ENCODE results near the gene FBXO17. TPM values are rescaled to one million over a fixed set of nuclear protein-coding genes. Genes with fewer than 3 reads are reported as not detected.

FBXO17 gene
- not detected for total RNA-seq

- no peak for ATAC-seq (replicated peaks in 1 of 2)
These were observed at the start of gene FBXO17 for GRCh38 chr19:38975214-38975860. Gene FBXO17 (minus strand): TSS chr19:38975742. CDS start chr19:38950319, 25,423 bp downstream.

DNA sequence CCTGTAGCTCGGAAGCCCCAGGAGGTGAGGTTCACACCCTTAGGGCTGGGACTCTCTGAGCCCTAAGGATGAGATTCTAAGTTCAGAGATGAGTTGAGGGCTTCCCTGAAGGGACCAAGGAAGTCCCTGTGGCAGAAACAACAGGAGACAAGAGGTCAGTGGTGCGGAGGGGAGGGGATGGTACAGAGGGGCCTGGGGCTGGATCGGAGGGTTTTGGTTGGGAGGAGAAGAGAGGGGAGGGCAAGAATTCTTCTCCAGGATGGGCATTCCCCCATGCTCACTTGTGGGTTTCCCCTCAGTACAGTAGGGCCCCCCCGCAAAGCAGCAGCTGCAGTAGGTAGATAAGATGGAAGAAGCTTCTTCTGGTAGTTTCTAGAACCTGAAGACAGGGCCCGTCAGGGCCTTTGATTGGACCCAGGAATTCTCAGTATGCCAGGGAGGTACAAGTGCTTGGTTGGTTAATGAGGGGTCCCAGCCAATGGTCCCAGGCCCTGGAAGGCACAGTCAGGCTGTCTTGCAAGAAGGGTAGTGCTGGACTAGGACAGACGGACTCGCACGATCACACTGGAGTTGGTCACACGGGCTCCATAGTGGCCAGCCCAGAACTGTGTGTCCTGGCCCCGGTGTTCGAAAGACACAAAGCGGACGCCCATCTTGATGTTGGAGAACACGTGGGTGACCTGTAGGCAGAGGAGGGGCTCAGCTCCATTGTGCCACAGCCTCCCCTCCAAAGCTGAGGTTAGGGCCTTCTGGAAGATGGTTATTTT lies 49.5 kb upstream of the FBXO17 start:
- H3K4me3 Mint-ChIP-seq: no peak overlapping the region
- ATAC-seq (replicated peaks in 1 of 2): no peak
- H3K4me1 Mint-ChIP-seq (ENCODE audit: low read depth): peaks cover under 1% of the 10 kb centered on the region
- H3K27ac Mint-ChIP-seq: no peak overlapping the region
- DNase-seq: no peak
- peaks cover 0 to 3% of the 10 kb centered on the region in 2 donors for H3K9me3 Mint-ChIP-seq
- H3K36me3 Mint-ChIP-seq (ENCODE audit: insufficient read depth in 2 of 2): peaks cover 0 to 1% of the 10 kb centered on the region in 2 donors
- peaks cover 13% of the 10 kb centered on the region for H3K27me3 Mint-ChIP-seq (ENCODE audit: low read depth)

More at GRCh38 chr19:38975214-38975860, at the start of gene FBXO17:
- H3K9me3 Mint-ChIP-seq: peaks cover under 1% of the 10 kb centered on the region in 2 donors
- peaks cover 41% of the 10 kb centered on the region for H3K27me3 Mint-ChIP-seq (ENCODE audit: low read depth)
- H3K27ac Mint-ChIP-seq: no peak within 1 kb of the TSS
- no peak for DNase-seq
- H3K4me3 Mint-ChIP-seq: peak within 1 kb of the TSS; percentile 73 to 81
- peaks cover 0 to under 1% of the 10 kb centered on the region in 2 donors for H3K36me3 Mint-ChIP-seq (ENCODE audit: insufficient read depth in 2 of 2)
- peaks cover 30% of the 10 kb centered on the region for H3K4me1 Mint-ChIP-seq (ENCODE audit: low read depth)

- DNase-seq: peak in 1 of 2 donors; percentile 14
- peak in 1 of 2 donors; percentile 96 for ATAC-seq (replicated peaks in 1 of 2)
- Mint-ChIP-seq H3K27me3 (ENCODE audit: low read depth) (peaks cover 26% of the 10 kb centered on the region), H3K36me3 (ENCODE audit: insufficient read depth in 2 of 2) (no peaks in the 10 kb centered on the region), H3K4me1 (ENCODE audit: low read depth) (no peaks in the 10 kb centered on the region), H3K4me3 (no peak overlapping the region), H3K27ac (no peak overlapping the region), H3K9me3 (no peaks in the 10 kb centered on the region)
These were observed 45.5 kb upstream of the FBXO17 start for GRCh38 chr19:39021063-39021462.

DNA sequence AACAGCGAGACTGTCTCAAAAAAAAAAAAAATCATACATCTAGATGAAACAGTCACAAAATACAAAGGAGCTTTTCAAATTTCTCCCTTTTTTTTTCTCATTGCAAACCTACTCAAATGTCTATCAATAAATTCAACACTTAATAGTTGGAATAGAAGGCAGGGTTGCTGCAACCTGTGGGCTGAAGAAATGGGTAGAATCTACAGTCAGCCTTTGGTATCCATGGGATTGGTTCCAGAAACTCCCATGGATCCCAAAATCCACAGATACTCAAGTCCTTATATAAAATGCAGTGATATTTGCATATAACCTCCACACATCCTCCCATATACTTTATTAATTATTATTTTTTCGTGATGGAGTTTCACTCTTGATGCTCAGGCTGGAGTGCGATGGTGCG lies 42.1 kb upstream of the FBXO17 start:
- H3K27ac Mint-ChIP-seq: no peak overlapping the region
- H3K4me1 Mint-ChIP-seq (ENCODE audit: low read depth): no peaks in the 10 kb centered on the region
- no peaks in the 10 kb centered on the region for H3K36me3 Mint-ChIP-seq (ENCODE audit: insufficient read depth in 2 of 2)
- H3K27me3 Mint-ChIP-seq (ENCODE audit: low read depth): peaks cover 21% of the 10 kb centered on the region
- DNase-seq: no peak
- no peak overlapping the region for H3K4me3 Mint-ChIP-seq
- ATAC-seq (replicated peaks in 1 of 2): no peak
- H3K9me3 Mint-ChIP-seq: no peaks in the 10 kb centered on the region

DNA sequence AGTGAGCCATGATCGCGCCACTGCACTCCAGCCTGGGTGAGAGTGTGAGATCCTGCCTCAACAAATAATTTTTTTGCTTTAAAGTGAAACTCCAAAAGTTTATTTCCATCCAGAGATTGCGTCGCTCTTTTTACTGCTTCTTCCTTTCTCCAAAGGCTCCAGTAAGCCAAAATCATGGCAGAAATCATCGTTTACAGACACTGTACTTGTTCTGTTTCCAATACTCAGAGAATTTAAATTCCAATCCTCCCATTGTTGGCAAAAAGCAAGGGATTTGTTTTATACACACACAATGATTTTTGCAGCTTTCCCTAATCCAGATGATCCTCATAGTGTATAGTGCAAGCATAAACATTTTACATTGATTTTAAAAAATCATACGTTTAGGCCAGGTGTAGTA lies 41.5 kb upstream of the FBXO17 start:
- H3K9me3 Mint-ChIP-seq: no peaks in the 10 kb centered on the region
- ATAC-seq (replicated peaks in 1 of 2) (no peak), DNase-seq (no peak)
- peaks cover 21% of the 10 kb centered on the region for H3K27me3 Mint-ChIP-seq (ENCODE audit: low read depth)
- H3K4me3 Mint-ChIP-seq: no peak overlapping the region
- no peak overlapping the region for H3K27ac Mint-ChIP-seq
- no peaks in the 10 kb centered on the region for H3K4me1 Mint-ChIP-seq (ENCODE audit: low read depth)
- H3K36me3 Mint-ChIP-seq (ENCODE audit: insufficient read depth in 2 of 2): no peaks in the 10 kb centered on the region

DNA sequence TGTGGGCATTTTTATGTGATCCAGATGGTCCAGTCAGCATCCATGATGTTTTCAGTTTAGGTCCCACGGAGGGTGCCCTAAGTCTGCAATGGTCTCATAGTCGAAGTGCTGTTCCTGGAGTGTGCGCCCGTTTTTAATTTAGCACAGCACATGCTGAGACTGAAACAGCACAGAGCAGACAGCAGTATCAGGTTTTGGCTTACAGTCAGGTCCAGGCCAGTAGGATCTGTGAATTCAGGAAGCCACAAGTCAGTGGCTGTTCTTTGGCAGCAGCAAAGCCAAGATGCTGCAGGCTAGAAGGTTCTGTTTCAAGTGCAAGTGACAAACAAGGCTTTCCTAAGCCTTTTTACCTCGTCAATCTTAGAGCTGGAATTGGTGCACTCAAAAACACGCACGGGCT lies 38.5 kb upstream of the FBXO17 start:
- Mint-ChIP-seq H3K27ac (no peak overlapping the region), H3K4me3 (no peak overlapping the region), H3K36me3 (ENCODE audit: insufficient read depth in 2 of 2) (no peaks in the 10 kb centered on the region)

DNA sequence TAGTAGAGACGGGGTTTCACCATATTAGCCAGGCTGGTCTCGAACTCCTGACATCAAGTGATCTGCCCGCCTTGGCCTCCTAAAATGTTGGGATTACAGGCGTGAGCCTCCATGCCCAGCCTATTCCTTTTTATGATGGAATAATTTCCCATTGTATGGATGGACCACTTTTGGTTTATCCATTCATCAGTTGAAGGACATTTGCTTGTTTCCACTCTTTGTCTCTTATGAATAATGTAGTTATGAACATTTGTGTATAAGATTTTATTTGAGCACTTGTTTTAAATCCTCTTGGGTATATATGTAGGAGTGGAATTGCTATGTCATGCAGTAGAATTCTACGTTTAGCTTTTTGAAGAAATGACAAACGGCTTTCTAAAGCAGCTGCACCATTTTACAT lies 33.5 kb upstream of the FBXO17 start:
- peaks cover 6% of the 10 kb centered on the region for H3K4me1 Mint-ChIP-seq (ENCODE audit: low read depth)
- no peaks in the 10 kb centered on the region for H3K36me3 Mint-ChIP-seq (ENCODE audit: insufficient read depth in 2 of 2)
- no peaks in the 10 kb centered on the region for H3K9me3 Mint-ChIP-seq
- ATAC-seq (replicated peaks in 1 of 2) (no peak), DNase-seq (no peak)
- H3K4me3 Mint-ChIP-seq: no peak overlapping the region
- H3K27ac Mint-ChIP-seq: no peak overlapping the region
- peaks cover 20% of the 10 kb centered on the region for H3K27me3 Mint-ChIP-seq (ENCODE audit: low read depth)

More for the DNA sequence above, 38.5 kb upstream of the FBXO17 start:
- Mint-ChIP-seq H3K27me3 (ENCODE audit: low read depth) (peaks cover 27% of the 10 kb centered on the region), H3K4me1 (ENCODE audit: low read depth) (no peaks in the 10 kb centered on the region), H3K9me3 (no peaks in the 10 kb centered on the region)
- ATAC-seq (replicated peaks in 1 of 2): no peak
- no peak for DNase-seq

GRCh38 chr19:39008137-39008536 lies 32.6 kb upstream of the FBXO17 start:
- no peak for DNase-seq

GRCh38 chr19:39007096-39007495 lies 31.6 kb upstream of the FBXO17 start:
- ATAC-seq (replicated peaks in 1 of 2) (no peak), DNase-seq (no peak)
- peaks cover 6% of the 10 kb centered on the region for H3K4me1 Mint-ChIP-seq (ENCODE audit: low read depth)
- no peak overlapping the region for H3K27ac Mint-ChIP-seq
- no peaks in the 10 kb centered on the region for H3K36me3 Mint-ChIP-seq (ENCODE audit: insufficient read depth in 2 of 2)
- peaks cover 20% of the 10 kb centered on the region for H3K27me3 Mint-ChIP-seq (ENCODE audit: low read depth)
- H3K9me3 Mint-ChIP-seq: no peaks in the 10 kb centered on the region
- H3K4me3 Mint-ChIP-seq: no peak overlapping the region

More at GRCh38 chr19:39008137-39008536, 32.6 kb upstream of the FBXO17 start:
- peaks cover 20% of the 10 kb centered on the region for H3K27me3 Mint-ChIP-seq (ENCODE audit: low read depth)
- no peak for ATAC-seq (replicated peaks in 1 of 2)
- H3K9me3 Mint-ChIP-seq: no peaks in the 10 kb centered on the region
- H3K4me1 Mint-ChIP-seq (ENCODE audit: low read depth): peaks cover 6% of the 10 kb centered on the region
- H3K4me3 Mint-ChIP-seq: no peak overlapping the region
- no peak overlapping the region for H3K27ac Mint-ChIP-seq
- no peaks in the 10 kb centered on the region for H3K36me3 Mint-ChIP-seq (ENCODE audit: insufficient read depth in 2 of 2)

DNA sequence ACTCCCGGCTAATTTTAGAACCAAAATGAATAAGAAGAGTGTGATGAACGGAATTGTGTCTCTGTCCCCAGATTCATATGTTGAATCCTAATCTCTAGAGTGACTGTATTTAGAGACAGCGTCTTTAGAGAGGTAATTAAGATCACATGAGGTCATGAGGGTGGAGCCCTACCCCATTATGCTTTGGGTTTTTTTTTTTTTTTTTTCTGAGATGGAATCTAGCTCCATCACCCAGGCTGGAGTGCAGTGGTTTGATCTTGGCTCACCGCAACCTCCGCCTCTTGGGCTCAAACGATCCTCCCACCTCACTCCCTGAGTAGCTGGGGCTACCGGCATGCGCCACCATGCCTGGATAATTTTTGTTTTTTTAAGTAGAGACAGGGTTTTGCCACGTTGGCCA lies 28.9 kb upstream of the FBXO17 start:
- Mint-ChIP-seq H3K4me1 (ENCODE audit: low read depth) (peaks cover 6% of the 10 kb centered on the region), H3K9me3 (no peaks in the 10 kb centered on the region), H3K27ac (no peak overlapping the region), H3K27me3 (ENCODE audit: low read depth) (peaks cover 17% of the 10 kb centered on the region), H3K4me3 (no peak overlapping the region), H3K36me3 (ENCODE audit: insufficient read depth in 2 of 2) (no peaks in the 10 kb centered on the region)
- no peak for DNase-seq
- ATAC-seq (replicated peaks in 1 of 2): no peak

GRCh38 chr19:39003796-39004195 lies 28.3 kb upstream of the FBXO17 start:
- peaks cover 6% of the 10 kb centered on the region for H3K4me1 Mint-ChIP-seq (ENCODE audit: low read depth)
- no peak overlapping the region for H3K27ac Mint-ChIP-seq
- no peak for ATAC-seq (replicated peaks in 1 of 2)
- no peak for DNase-seq
- no peaks in the 10 kb centered on the region for H3K9me3 Mint-ChIP-seq
- H3K4me3 Mint-ChIP-seq: no peak overlapping the region
- peaks cover 16% of the 10 kb centered on the region for H3K27me3 Mint-ChIP-seq (ENCODE audit: low read depth)
- H3K36me3 Mint-ChIP-seq (ENCODE audit: insufficient read depth in 2 of 2): no peaks in the 10 kb centered on the region

DNA sequence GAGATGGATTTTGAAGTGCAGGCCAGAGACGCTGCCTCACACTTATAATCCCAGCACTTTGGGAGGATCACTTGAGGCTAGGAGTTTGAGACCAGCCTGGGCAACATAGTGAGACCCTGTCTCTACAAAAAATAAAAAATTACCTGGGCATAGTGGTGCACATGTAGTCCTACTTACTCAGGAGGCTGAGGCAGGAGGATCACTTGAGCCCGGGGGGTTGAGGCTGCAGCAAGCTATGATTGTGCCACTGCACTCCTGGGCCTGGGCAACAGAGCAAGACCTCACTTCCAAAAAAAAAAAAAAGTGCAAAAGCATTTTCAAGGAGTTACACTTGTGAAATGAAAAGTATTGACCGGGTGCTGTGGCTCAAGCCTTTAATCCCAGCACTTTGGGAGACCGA lies 27.6 kb upstream of the FBXO17 start:
- Mint-ChIP-seq H3K36me3 (ENCODE audit: insufficient read depth in 2 of 2) (no peaks in the 10 kb centered on the region), H3K27ac (no peak overlapping the region), H3K4me3 (no peak overlapping the region), H3K4me1 (ENCODE audit: low read depth) (peaks cover 6% of the 10 kb centered on the region), H3K9me3 (no peaks in the 10 kb centered on the region), H3K27me3 (ENCODE audit: low read depth) (peaks cover 10% of the 10 kb centered on the region)
- DNase-seq (no peak), ATAC-seq (replicated peaks in 1 of 2) (no peak)

DNA sequence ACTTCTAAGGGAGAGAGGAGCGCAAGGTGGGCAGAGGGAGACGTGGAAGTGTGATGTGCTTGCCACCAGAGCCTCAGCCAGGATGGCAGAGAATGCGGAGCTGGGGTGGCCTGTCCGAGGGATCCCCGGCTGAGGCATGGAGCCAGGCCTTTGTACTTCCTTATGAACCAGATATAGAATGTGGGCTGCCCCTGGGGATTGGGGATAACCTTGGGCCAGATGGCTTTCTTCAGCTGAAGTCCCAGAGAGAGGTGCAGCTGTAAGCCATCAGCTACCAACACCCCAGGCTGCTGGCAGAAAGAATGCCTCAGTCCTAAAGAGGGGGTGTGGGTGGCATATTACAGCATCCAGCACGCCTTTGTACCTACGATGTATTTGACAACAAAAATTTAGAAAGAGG lies 25.5 kb upstream of the FBXO17 start:
- DNase-seq (no peak), ATAC-seq (replicated peaks in 1 of 2) (no peak)
- no peak overlapping the region for H3K27ac Mint-ChIP-seq
- peaks cover 10% of the 10 kb centered on the region for H3K27me3 Mint-ChIP-seq (ENCODE audit: low read depth)
- H3K4me1 Mint-ChIP-seq (ENCODE audit: low read depth): no peaks in the 10 kb centered on the region
- H3K9me3 Mint-ChIP-seq: no peaks in the 10 kb centered on the region
- no peaks in the 10 kb centered on the region for H3K36me3 Mint-ChIP-seq (ENCODE audit: insufficient read depth in 2 of 2)
- no peak overlapping the region for H3K4me3 Mint-ChIP-seq

All from activated T-cell treated with anti-CD3 and anti-CD28 coated beads, Interleukin-2, amount 50 U/mL, for 72 hours (primary cell).